Ascending aorta (tissue), 2 donors: ENCODE measurements around the gene SFTPB. TPM values are rescaled to one million over a fixed set of nuclear protein-coding genes. Genes with fewer than 3 reads are reported as not detected.

ENCODE experiments used
- DNase-seq, 2 donors: peaks; one replicate each; pipeline ENCODE4 v3.0.0-alpha.2; 2019; ENCODE audit warnings: low spot score in 2 of 2
- H3K27ac ChIP-seq, 2 donors: fragments of 200-600 bp; sonication (generic); one replicate each; pipeline ENCODE4 v1.5.1; 2016 to 2017; ENCODE audit warnings: mild to moderate bottlenecking in 1 of 2
- H3K27me3 ChIP-seq: fragments of 200-600 bp; sonication (generic); one replicate; pipeline ENCODE4 v1.5.1; 2017
- H3K36me3 ChIP-seq, 2 donors: fragments of 200-600 bp; sonication (generic); one replicate each; pipeline ENCODE4 v1.5.1; 2016
- H3K4me1 ChIP-seq, 2 donors: fragments of 200-600 bp; sonication (generic); one replicate each; pipeline ENCODE4 v1.5.1; 2016 to 2017; ENCODE audit warnings: mild to moderate bottlenecking in 1 of 2
- H3K4me3 ChIP-seq, 2 donors: fragments of 200-600 bp; sonication (generic); one replicate each; pipeline ENCODE4 v1.5.1; 2016 to 2017; ENCODE audit warnings: mild to moderate bottlenecking in 1 of 2
- H3K9me3 ChIP-seq, 2 donors: fragments of 200-600 bp; sonication (generic); one replicate each; pipeline ENCODE4 v1.5.1; 2016
- intact Hi-C: fragments of 100-400 bp; cut with DNase I; formaldehyde crosslinking; loops from one replicate; pipeline ENCODE4 v1.15.1; 2023
- total RNA-seq: library from RNA; depleted of rRNA; stranded (reverse); fragments of >200 nt; gene quantifications from one replicate; pipeline ENCODE4 v1.1.0, GENCODE V29; 2016
- TF ChIP-seq, protein P1 (sequence below), 3 experiments: fragments of 200-600 bp in 2 of 3; fragments of 450-650 bp in 1 of 3; sonication (generic) in 2 of 3; IDR thresholded peaks; one replicate each; pipeline ENCODE4 v1.5.1; 2016 to 2019; ENCODE audit warnings: antibody characterized with exemption in 3 of 3, mild to moderate bottlenecking in 1 of 3, moderate library complexity in 1 of 3

The SFTPB gene
- total RNA-seq, 1 donor from 2014 or later: not detected

DNA sequence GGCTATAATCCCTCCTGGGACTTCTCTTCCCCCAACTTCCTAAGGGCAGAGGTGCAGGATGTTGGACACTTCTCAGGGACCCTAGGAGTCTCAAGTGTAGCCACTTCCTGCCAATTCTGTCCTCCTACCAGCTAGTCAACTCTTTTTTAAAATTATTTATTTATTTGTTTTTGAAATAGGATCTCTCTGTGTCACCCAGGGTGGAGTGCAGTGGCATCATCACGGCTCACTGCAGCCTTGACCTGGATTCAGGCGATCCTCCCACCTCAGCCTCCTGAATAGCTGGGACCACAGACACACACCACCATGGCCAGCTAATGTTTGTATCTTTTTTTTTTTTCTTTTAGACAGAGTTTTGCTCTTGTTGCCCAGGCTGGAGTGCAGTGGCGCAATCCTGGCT lies 11.5 kb downstream of the SFTPB start:
- no peaks in the 10 kb centered on the region for H3K4me1 ChIP-seq
- DNase-seq: no peak
- H3K9me3 ChIP-seq: no peaks in the 10 kb centered on the region
- no peak overlapping the region for H3K27ac ChIP-seq
- H3K27me3 ChIP-seq: no peaks in the 10 kb centered on the region
- intact Hi-C loops: no loop called here
- H3K4me3 ChIP-seq: no peak overlapping the region
- TF ChIP-seq, protein P1, sequence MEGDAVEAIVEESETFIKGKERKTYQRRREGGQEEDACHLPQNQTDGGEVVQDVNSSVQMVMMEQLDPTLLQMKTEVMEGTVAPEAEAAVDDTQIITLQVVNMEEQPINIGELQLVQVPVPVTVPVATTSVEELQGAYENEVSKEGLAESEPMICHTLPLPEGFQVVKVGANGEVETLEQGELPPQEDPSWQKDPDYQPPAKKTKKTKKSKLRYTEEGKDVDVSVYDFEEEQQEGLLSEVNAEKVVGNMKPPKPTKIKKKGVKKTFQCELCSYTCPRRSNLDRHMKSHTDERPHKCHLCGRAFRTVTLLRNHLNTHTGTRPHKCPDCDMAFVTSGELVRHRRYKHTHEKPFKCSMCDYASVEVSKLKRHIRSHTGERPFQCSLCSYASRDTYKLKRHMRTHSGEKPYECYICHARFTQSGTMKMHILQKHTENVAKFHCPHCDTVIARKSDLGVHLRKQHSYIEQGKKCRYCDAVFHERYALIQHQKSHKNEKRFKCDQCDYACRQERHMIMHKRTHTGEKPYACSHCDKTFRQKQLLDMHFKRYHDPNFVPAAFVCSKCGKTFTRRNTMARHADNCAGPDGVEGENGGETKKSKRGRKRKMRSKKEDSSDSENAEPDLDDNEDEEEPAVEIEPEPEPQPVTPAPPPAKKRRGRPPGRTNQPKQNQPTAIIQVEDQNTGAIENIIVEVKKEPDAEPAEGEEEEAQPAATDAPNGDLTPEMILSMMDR (IDR thresholded peaks at IDR 0.05): no peak
- H3K36me3 ChIP-seq: peaks cover 5 to 21% of the 10 kb centered on the region in 2 donors

- DNase-seq: no peak
- H3K36me3 ChIP-seq: peaks cover 5 to 25% of the 10 kb centered on the region in 2 donors
These were observed 12.0 kb downstream of the SFTPB start for GRCh38 chr2:85655961-85656417.

GRCh38 chr2:85653996-85654395 lies 14.0 kb downstream of the SFTPB start:
- no peak overlapping the region for H3K4me3 ChIP-seq
- TF ChIP-seq, protein P1 (IDR thresholded peaks at IDR 0.05): no peak
- DNase-seq: no peak
- H3K4me1 ChIP-seq: no peaks in the 10 kb centered on the region
- H3K9me3 ChIP-seq: no peaks in the 10 kb centered on the region
- H3K27ac ChIP-seq: no peak overlapping the region
- peaks cover 15 to 45% of the 10 kb centered on the region in 2 donors for H3K36me3 ChIP-seq
- no peaks in the 10 kb centered on the region for H3K27me3 ChIP-seq
- intact Hi-C loops: no loop called here

More at GRCh38 chr2:85655961-85656417, 12.0 kb downstream of the SFTPB start:
- TF ChIP-seq, protein P1 (IDR thresholded peaks at IDR 0.05): no peak
- H3K9me3 ChIP-seq: no peaks in the 10 kb centered on the region
- H3K4me1 ChIP-seq: no peaks in the 10 kb centered on the region
- no peak overlapping the region for H3K4me3 ChIP-seq
- H3K27ac ChIP-seq: no peak overlapping the region
- no peaks in the 10 kb centered on the region for H3K27me3 ChIP-seq
- intact Hi-C loops: no loop called here

- Histone ChIP-seq H3K27me3 (no peaks in the 10 kb centered on the region), H3K9me3 (no peaks in the 10 kb centered on the region), H3K4me1 (no peaks in the 10 kb centered on the region), H3K36me3 (peaks cover 35 to 65% of the 10 kb centered on the region in 2 donors), H3K4me3 (no peak overlapping the region), H3K27ac (peak overlapping the region in 1 of 2 donors; percentile 0)
- TF ChIP-seq, protein P1 (IDR thresholded peaks at IDR 0.05): no peak
- intact Hi-C loops: no loop called here
- no peak for DNase-seq
These were observed 15.9 kb downstream of the SFTPB start for GRCh38 chr2:85652056-85652455.

DNA sequence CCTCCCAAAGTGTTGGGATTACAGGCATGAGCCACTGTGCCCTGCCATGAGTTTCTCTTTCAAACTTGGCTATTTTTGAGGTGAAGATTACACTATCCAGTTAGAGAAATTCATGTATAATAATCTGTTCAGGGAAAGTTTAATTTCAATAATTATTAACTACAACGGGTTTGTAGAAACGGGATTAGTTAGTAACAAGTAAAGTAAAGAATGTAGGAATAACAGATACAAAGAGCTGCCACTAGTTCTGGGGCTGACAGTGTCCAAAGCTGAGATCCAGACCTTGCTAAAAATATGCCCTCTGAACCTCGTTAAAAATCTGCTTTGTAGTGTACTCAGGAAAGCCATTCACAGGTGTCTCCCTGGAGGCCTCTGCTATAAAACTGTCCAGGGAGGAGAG lies 16.9 kb downstream of the SFTPB start:
- Histone ChIP-seq H3K27ac (no peak overlapping the region), H3K4me1 (no peaks in the 10 kb centered on the region), H3K4me3 (no peak overlapping the region), H3K27me3 (no peaks in the 10 kb centered on the region), H3K9me3 (no peaks in the 10 kb centered on the region), H3K36me3 (peaks cover 44 to 68% of the 10 kb centered on the region in 2 donors)
- intact Hi-C loops: no loop called here
- TF ChIP-seq, protein P1 (IDR thresholded peaks at IDR 0.05): no peak
- no peak for DNase-seq

- Histone ChIP-seq H3K4me3 (no peak overlapping the region), H3K36me3 (peaks cover 51 to 72% of the 10 kb centered on the region in 2 donors), H3K27ac (peak overlapping the region; percentile 59 to 64), H3K4me1 (no peaks in the 10 kb centered on the region), H3K27me3 (no peaks in the 10 kb centered on the region), H3K9me3 (no peaks in the 10 kb centered on the region)
- TF ChIP-seq, protein P1 (IDR thresholded peaks at IDR 0.05): no peak
- intact Hi-C loops: no loop called here
- no peak for DNase-seq
These were observed 17.5 kb downstream of the SFTPB start for GRCh38 chr2:85650456-85650855.
